Measurements from ENCODE around the gene ZNF358. TPM values are rescaled to one million over a fixed set of nuclear protein-coding genes. Genes with fewer than 3 reads are reported as not detected.

The ZNF358 gene
- total and polyA plus RNA-seq, 2 donors (not counting 3 experiments of a cell fraction or from before 2014, with no cell fraction given) = 51.2 to 83.2 TPM

DNA sequence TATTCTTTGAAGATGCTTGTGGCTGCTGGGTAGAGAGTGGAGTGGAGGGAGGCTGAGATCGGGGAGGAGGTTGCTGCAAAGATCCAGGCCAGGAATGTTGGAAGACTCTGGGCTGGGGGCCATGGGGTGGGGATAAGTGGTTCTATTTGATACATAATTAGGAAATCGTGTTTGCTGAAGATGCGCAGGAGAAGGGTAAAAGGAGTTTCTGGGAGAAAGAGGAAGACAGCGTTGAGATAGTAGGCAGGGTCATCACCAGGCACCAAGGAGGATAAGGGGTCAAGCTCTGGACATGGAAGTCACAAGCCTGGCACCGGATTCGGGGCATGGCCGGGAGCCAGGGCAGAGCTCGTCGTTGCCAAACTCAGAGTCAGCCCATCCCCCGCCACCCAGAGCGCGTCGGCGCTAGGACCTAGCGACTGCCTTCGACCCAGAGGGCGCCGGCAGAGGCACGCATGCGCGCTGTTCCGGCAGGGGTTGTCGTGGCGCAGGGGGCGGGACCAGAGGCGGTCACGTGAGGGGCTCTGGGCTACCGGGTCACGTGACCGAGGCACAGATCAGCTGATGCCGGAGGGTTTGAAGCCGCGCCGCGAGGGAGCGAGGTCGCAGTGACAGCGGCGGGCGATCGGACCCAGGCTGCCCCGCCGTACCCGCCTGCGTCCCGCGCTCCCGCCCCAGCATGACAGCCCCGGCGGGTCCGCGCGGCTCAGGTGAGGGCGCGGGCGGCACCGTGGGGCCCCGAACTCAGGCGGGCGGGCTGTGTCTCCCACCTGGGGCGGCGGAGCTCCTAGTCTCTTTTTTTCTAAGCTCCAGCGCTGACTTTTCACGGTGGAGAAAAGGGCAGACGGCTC, 6.4 kb downstream of the ZNF358 start, which contains the start of gene MCOLN1:
TSS of gene MCOLN1 (plus strand) at position 553 of the 851 bp plus-strand sequence. CDS start at position 680, 127 bp downstream.
- H2AFZ ChIP-seq (ENCODE audit: low read depth, low read length) = peak within 1 kb of the TSS; percentile 92
- peak within 1 kb of the TSS; percentile 4 for H3K27ac ChIP-seq (ENCODE audit: insufficient read depth, low read depth, low read length)
- CTCF ChIA-PET = interaction anchor here (0.7 to 2.8 kb wide), 12 partner anchors 9 to 423 kb away, joined by 3 to 11 read pairs (median 4); partner anchors contain the start of genes PNPLA6 and TRAPPC5
- peak within 1 kb of the TSS; percentile 97 for H3K4me2 ChIP-seq (ENCODE audit: insufficient read depth, low read length)
- TF ChIP-seq GATA2 (IDR thresholded peaks at IDR 0.05; ENCODE audit: insufficient read depth, insufficient read length, low read depth, low read length) (no peak), JUN (IDR thresholded peaks at IDR 0.05; ENCODE audit: borderline replicate concordance, insufficient read depth, insufficient read length, low read depth) (no peak), EZH2 (IDR thresholded peaks at IDR 0.05; ENCODE audit: borderline replicate concordance, low read depth, low read length, severe bottlenecking) (no peak), POLR2A (IDR thresholded peaks at IDR 0.05; ENCODE audit: low read depth, low read length) (peak; percentile 73), FOS (IDR thresholded peaks at IDR 0.05; ENCODE audit: borderline replicate concordance, insufficient read depth, low read length) (no peak), POLR2AphosphoS5 (IDR thresholded peaks at IDR 0.05; ENCODE audit: insufficient read depth, low read depth, low read length) (peak; percentile 93), MYC (IDR thresholded peaks at IDR 0.05; ENCODE audit: low read depth, low read length) (no peak)
- TF ChIP-seq, protein P1, sequence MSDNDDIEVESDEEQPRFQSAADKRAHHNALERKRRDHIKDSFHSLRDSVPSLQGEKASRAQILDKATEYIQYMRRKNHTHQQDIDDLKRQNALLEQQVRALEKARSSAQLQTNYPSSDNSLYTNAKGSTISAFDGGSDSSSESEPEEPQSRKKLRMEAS (IDR thresholded peaks at IDR 0.05; ENCODE audit: insufficient read depth, insufficient read length) = peak; percentile 100
- peaks cover 16% of the 10 kb centered on the region for H3K4me1 ChIP-seq (ENCODE audit: control insufficient read depth, extremely low read depth, insufficient read depth, low read length)
- H3K4me3 ChIP-seq (replicated peaks in 1 of 3; ENCODE audit: insufficient read depth in 1 of 3, low read depth in 1 of 3, low read length in 3 of 3) = peak within 1 kb of the TSS; percentile 64 to 94 (median 81)
- no peaks in the 10 kb centered on the region for H3K9me1 ChIP-seq (replicated peaks; ENCODE audit: control insufficient read depth, extremely low read depth, insufficient read depth, low read length)
- peaks cover 0 to 18% of the 10 kb centered on the region in 2 experiments for H3K36me3 ChIP-seq (ENCODE audit: control insufficient read depth in 2 of 2, extremely low read depth in 1 of 2, insufficient read depth in 2 of 2, low read length in 2 of 2)
- dilution Hi-C loops (cut with MboI; ENCODE audit: extremely low pct_ligation_motif_present, low sequenced_read_pairs) (no loop called here), intact Hi-C loops (cut with micrococcal nuclease) (loop anchor here (1.0 to 5.0 kb wide), 2 partner anchors 12 to 35 kb away; partner anchors contain the start of gene PEX11G)
- H3K9ac ChIP-seq (replicated peaks; ENCODE audit: extremely low read depth, insufficient read depth, low read length) = peak within 1 kb of the TSS; percentile 78
- H3K79me2 ChIP-seq (ENCODE audit: control insufficient read depth, insufficient read depth, low read length) = peaks cover 8% of the 10 kb centered on the region
- DNase-seq (ENCODE audit: low read depth, low spot score) (peak; percentile 97), FAIRE-seq (peak; percentile 83)
- H3K27me3 ChIP-seq (ENCODE audit: control insufficient read depth in 2 of 2, insufficient read depth in 2 of 2, low read length in 2 of 2) = no peaks in the 10 kb centered on the region
- no TSS peak for BruUV-seq (replicated peaks)
- no peaks in the 10 kb centered on the region for H4K20me1 ChIP-seq (replicated peaks; ENCODE audit: control insufficient read depth, extremely low read depth, insufficient read depth, low read length)
- H3K9me3 ChIP-seq (replicated peaks; ENCODE audit: control insufficient read depth, insufficient read depth, low read length) = no peaks in the 10 kb centered on the region
- POLR2A ChIA-PET = interaction anchor here (0.6 to 1.5 kb wide), 3 partner anchors 12 to 451 kb away, joined by 3 to 12 read pairs (median 4); no protein-coding TSS in a partner anchor
